ENCODE results near the gene CYP27B1. TPM values are rescaled to one million over a fixed set of nuclear protein-coding genes. Genes with fewer than 3 reads are reported as not detected.
A peak's percentile ranks its signal among the peaks of the same experiment; 100 is the strongest.

Gene CYP27B1
- total and polyA plus RNA-seq, 10 of the 15 experiments (the other 5 are each of a cell fraction or from before 2014, with no cell fraction given) = 0.10 to 2.7 (median 1.1) TPM

DNA sequence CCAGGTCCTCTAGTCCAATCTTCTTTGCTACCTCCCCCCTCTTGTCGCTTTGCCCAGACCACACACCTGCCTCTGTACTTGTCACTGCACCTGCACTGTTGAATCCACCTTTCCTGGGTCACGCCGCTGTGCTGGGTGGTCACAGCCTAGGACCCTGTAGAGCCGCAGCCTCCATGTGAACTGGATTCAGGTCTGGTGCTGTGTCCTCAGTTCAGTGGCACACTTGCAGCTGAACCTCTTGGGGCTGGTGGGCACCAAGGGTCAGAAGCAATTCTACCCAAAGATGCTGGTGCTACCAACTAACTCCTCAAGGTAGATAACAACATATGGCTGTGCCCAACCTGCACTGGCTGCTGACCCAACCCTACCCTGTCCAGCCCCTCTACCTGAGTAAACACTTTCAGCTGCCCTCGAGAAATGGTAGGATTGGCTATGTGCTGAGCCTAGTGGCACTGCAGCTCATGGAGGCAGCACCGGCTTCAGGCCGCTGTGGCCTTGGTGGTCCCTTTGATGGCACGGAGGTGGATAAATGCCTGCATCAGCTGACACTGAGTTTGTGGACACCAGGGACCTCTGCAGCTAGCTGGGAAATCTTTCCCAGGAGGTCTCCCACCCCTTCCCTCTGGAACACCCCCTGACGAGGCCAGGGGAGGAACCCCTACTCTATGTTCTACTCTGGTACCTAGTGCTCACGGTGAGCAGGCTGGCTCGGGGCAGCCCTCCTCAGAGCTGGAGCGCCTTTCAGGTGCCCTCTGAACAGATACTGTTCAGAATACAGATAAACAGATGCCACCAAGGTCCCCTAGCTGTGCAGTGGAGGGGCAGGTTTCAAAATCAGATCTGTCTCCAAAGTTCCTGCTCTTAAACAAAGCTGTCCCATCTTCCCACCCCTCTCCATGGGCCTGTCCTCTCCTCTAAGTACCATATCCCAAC lies 42.6 kb downstream of the CYP27B1 start:
- DNase-seq (ENCODE audit: low read depth, low spot score) (no peak), FAIRE-seq (no peak), ATAC-seq (peak; percentile 14; the same call in 1 of the 3 replicates)
- ChIA-PET SMC1A (ENCODE audit: uncharacterized antibody, unreplicated experiment) (no interaction called here), RAD21 (ENCODE audit: unreplicated experiment) (no interaction called here), CTCF (interaction anchor here (0.6 kb wide), 1 partner anchor 158 kb away, joined by 3 read pairs; no protein-coding TSS in a partner anchor), POLR2A (interaction anchor here (0.6 to 0.9 kb wide), 2 partner anchors 17 to 367 kb away, joined by 3 read pairs; no protein-coding TSS in a partner anchor)
- no peak overlapping the region for H2AFZ ChIP-seq (ENCODE audit: control insufficient read depth, low read depth, low read length)
- 91% methylated on average over 12 of the region's 12 CpGs for WGBS (ENCODE audit: insufficient coverage, insufficient replicate concordance, low lambda C conversion rate, missing lambda C conversion rate)
- TF ChIP-seq BCL11A (IDR thresholded peaks at IDR 0.05; ENCODE audit: low read depth, low read length) (no peak), POLR2A (IDR thresholded peaks at IDR 0.05; ENCODE audit: low read depth, low read length) (peak; percentile 52; the same call in 1 of the 2 replicates)
- no peaks in the 10 kb centered on the region for H4K20me1 ChIP-seq (ENCODE audit: control insufficient read depth, insufficient read depth)
- H3K4me3 ChIP-seq = no peak overlapping the region
- H3K27me3 ChIP-seq (replicated peaks in 1 of 2; ENCODE audit: control insufficient read depth in 2 of 2, insufficient read depth in 2 of 2, low read length in 1 of 2) = no peaks in the 10 kb centered on the region
- no peak overlapping the region for H3K9ac ChIP-seq (ENCODE audit: control insufficient read depth, insufficient read depth, low read length)
- H3K9me3 ChIP-seq (replicated peaks; ENCODE audit: control insufficient read depth, insufficient read depth, low read length) = no peaks in the 10 kb centered on the region
- H3K79me2 ChIP-seq (ENCODE audit: control insufficient read depth, insufficient read depth, low read length) = no peaks in the 10 kb centered on the region
- in situ Hi-C loops (cut with MboI) = no loop called here
- BruUV-seq (replicated peaks) = TSS peak; percentile 55
- no peak overlapping the region for H3K27ac ChIP-seq (ENCODE audit: control insufficient read depth, insufficient read depth)
- no peaks in the 10 kb centered on the region for H3K4me1 ChIP-seq (ENCODE audit: control insufficient read depth, insufficient read depth, low read length)
- no peak overlapping the region for H3K4me2 ChIP-seq (ENCODE audit: control insufficient read depth, insufficient read depth)
- intact Hi-C loops (cut with micrococcal nuclease; ENCODE audit: unreplicated experiment) = no loop called here
- H3K36me3 ChIP-seq (ENCODE audit: control insufficient read depth in 2 of 2, insufficient read depth in 2 of 2, low read length in 1 of 2) = peaks cover 6 to 8% of the 10 kb centered on the region in 2 experiments; a peak in 3 of 4 replicates

DNA sequence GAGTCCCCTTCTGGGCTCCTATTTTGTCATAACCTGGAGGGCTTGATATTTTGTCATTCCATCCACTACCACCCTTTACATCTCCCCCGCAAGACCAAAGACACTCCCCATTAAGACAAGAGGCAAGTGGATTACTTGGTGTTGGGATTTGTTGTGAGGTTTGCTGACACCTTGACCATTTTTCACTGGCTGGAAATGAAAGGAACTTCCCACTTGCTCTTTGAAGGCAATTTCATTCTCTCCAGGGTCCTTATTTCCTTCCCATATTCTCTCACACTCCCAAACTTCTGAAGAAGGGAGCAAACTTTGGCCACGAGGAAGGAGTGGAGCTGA lies 43.3 kb downstream of the CYP27B1 start:
- Histone ChIP-seq H3K9me3 (replicated peaks; ENCODE audit: control insufficient read depth, insufficient read depth, low read length) (no peaks in the 10 kb centered on the region), H3K36me3 (ENCODE audit: control insufficient read depth in 2 of 2, insufficient read depth in 2 of 2, low read length in 1 of 2) (peaks cover 8 to 11% of the 10 kb centered on the region in 2 experiments; a peak in 3 of 4 replicates), H3K4me3 (no peak overlapping the region), H3K4me1 (ENCODE audit: control insufficient read depth, insufficient read depth, low read length) (no peaks in the 10 kb centered on the region), H3K79me2 (ENCODE audit: control insufficient read depth, insufficient read depth, low read length) (no peaks in the 10 kb centered on the region), H3K27ac (ENCODE audit: control insufficient read depth, insufficient read depth) (no peak overlapping the region), H3K4me2 (ENCODE audit: control insufficient read depth, insufficient read depth) (no peak overlapping the region), H3K9ac (ENCODE audit: control insufficient read depth, insufficient read depth, low read length) (no peak overlapping the region), H4K20me1 (ENCODE audit: control insufficient read depth, insufficient read depth) (no peaks in the 10 kb centered on the region), H2AFZ (ENCODE audit: control insufficient read depth, low read depth, low read length) (no peak overlapping the region), H3K27me3 (replicated peaks in 1 of 2; ENCODE audit: control insufficient read depth in 2 of 2, insufficient read depth in 2 of 2, low read length in 1 of 2) (no peaks in the 10 kb centered on the region)
- in situ Hi-C loops (cut with MboI) (no loop called here), intact Hi-C loops (cut with micrococcal nuclease; ENCODE audit: unreplicated experiment) (no loop called here)
- CTCF ChIA-PET = interaction anchor here (1.1 kb wide), 1 partner anchor 9 kb away, joined by 3 read pairs; no protein-coding TSS in a partner anchor
- POLR2A ChIA-PET = interaction anchor here (0.5 to 1.1 kb wide), 3 partner anchors 18 to 51 kb away, joined by 3 to 5 read pairs (median 3); partner anchors contain the start of gene TSPAN31
- no TSS peak for BruUV-seq (replicated peaks)
- ATAC-seq (no peak), FAIRE-seq (no peak), DNase-seq (ENCODE audit: low read depth, low spot score) (no peak)
- RAD21 ChIA-PET (ENCODE audit: unreplicated experiment) = no interaction called here
- WGBS (ENCODE audit: insufficient coverage, insufficient replicate concordance, low lambda C conversion rate, missing lambda C conversion rate) = 100% methylated on average over 2 of the region's 2 CpGs
- SMC1A ChIA-PET (ENCODE audit: uncharacterized antibody, unreplicated experiment) = no interaction called here
- TF ChIP-seq, protein P1, sequence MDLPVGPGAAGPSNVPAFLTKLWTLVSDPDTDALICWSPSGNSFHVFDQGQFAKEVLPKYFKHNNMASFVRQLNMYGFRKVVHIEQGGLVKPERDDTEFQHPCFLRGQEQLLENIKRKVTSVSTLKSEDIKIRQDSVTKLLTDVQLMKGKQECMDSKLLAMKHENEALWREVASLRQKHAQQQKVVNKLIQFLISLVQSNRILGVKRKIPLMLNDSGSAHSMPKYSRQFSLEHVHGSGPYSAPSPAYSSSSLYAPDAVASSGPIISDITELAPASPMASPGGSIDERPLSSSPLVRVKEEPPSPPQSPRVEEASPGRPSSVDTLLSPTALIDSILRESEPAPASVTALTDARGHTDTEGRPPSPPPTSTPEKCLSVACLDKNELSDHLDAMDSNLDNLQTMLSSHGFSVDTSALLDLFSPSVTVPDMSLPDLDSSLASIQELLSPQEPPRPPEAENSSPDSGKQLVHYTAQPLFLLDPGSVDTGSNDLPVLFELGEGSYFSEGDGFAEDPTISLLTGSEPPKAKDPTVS (IDR thresholded peaks at IDR 0.05; ENCODE audit: low read depth, low read length) = no peak
- TF ChIP-seq RUNX3 (IDR thresholded peaks at IDR 0.05; ENCODE audit: low read length) (no peak), CBX3 (IDR thresholded peaks at IDR 0.05; ENCODE audit: borderline replicate concordance, low read depth) (no peak), ETV6 (conservative IDR thresholded peaks at IDR 0.05 in 1 of 2, IDR thresholded peaks at IDR 0.05 in 1 of 2; ENCODE audit: borderline replicate concordance in 1 of 2, low read depth in 1 of 2) (no peak), PML (IDR thresholded peaks at IDR 0.05; ENCODE audit: low read length) (no peak)
- TF ChIP-seq, protein P2, sequence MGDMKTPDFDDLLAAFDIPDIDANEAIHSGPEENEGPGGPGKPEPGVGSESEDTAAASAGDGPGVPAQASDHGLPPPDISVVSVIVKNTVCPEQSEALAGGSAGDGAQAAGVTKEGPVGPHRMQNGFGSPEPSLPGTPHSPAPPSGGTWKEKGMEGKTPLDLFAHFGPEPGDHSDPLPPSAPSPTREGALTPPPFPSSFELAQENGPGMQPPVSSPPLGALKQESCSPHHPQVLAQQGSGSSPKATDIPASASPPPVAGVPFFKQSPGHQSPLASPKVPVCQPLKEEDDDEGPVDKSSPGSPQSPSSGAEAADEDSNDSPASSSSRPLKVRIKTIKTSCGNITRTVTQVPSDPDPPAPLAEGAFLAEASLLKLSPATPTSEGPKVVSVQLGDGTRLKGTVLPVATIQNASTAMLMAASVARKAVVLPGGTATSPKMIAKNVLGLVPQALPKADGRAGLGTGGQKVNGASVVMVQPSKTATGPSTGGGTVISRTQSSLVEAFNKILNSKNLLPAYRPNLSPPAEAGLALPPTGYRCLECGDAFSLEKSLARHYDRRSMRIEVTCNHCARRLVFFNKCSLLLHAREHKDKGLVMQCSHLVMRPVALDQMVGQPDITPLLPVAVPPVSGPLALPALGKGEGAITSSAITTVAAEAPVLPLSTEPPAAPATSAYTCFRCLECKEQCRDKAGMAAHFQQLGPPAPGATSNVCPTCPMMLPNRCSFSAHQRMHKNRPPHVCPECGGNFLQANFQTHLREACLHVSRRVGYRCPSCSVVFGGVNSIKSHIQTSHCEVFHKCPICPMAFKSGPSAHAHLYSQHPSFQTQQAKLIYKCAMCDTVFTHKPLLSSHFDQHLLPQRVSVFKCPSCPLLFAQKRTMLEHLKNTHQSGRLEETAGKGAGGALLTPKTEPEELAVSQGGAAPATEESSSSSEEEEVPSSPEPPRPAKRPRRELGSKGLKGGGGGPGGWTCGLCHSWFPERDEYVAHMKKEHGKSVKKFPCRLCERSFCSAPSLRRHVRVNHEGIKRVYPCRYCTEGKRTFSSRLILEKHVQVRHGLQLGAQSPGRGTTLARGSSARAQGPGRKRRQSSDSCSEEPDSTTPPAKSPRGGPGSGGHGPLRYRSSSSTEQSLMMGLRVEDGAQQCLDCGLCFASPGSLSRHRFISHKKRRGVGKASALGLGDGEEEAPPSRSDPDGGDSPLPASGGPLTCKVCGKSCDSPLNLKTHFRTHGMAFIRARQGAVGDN (IDR thresholded peaks at IDR 0.05) = no peak

Measured in GM12878 (cell line).